NB4 (cell line): ENCODE results near the gene RELT.

ENCODE experiments used
- DNase-seq: peaks from one replicate; pipeline ENCODE4 v3.0.0; 2010; ENCODE audit warnings: low read depth
- H3K4me3 ChIP-seq: one replicate; pipeline ENCODE4 v1.5.1; 2011; ENCODE audit warnings: mild to moderate bottlenecking, low read depth, low read length, moderate library complexity
- MYC ChIP-seq: IDR thresholded peaks from 2 replicates; pipeline ENCODE4 v1.6.1; 2011; ENCODE audit warnings: low read depth, low read length
- POLR2A ChIP-seq: IDR thresholded peaks from 2 replicates; pipeline ENCODE4 v1.6.1; 2011; ENCODE audit warnings: mild to moderate bottlenecking; ENCODE audit not compliant: insufficient read length; ENCODE audit errors: extremely low read depth
- TF ChIP-seq, protein P1 (sequence below): IDR thresholded peaks from 2 replicates; pipeline ENCODE4 v1.6.1; 2011; ENCODE audit warnings: low read depth, low read length
- TF ChIP-seq, protein P2 (sequence below): IDR thresholded peaks from one replicate; pipeline ENCODE4 v1.5.1; 2012; ENCODE audit warnings: low read depth, low read length

The RELT gene

DNA sequence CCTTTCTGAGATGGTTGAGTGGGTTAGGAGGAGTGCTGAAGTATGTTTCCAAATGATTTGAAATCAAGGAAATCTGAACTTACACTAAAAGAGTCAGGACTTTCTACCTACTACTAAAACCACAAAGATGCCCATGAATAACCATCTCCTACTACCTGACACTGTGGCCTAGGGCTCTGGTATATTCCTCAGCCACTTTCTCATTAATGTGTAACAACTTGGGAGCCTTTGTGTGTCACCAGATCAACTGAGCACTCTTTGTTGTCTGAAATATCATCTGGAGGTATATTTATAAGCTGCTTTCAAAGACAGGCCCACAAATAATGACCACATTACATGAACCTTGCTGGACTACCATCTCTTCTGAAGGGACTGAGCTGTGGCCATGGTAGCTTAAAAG lies 43.9 kb downstream of the RELT start:
- no peak for TF ChIP-seq MYC
- TF ChIP-seq POLR2A: no peak
- TF ChIP-seq, protein P1, sequence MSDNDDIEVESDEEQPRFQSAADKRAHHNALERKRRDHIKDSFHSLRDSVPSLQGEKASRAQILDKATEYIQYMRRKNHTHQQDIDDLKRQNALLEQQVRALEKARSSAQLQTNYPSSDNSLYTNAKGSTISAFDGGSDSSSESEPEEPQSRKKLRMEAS: no peak
- TF ChIP-seq, protein P2, sequence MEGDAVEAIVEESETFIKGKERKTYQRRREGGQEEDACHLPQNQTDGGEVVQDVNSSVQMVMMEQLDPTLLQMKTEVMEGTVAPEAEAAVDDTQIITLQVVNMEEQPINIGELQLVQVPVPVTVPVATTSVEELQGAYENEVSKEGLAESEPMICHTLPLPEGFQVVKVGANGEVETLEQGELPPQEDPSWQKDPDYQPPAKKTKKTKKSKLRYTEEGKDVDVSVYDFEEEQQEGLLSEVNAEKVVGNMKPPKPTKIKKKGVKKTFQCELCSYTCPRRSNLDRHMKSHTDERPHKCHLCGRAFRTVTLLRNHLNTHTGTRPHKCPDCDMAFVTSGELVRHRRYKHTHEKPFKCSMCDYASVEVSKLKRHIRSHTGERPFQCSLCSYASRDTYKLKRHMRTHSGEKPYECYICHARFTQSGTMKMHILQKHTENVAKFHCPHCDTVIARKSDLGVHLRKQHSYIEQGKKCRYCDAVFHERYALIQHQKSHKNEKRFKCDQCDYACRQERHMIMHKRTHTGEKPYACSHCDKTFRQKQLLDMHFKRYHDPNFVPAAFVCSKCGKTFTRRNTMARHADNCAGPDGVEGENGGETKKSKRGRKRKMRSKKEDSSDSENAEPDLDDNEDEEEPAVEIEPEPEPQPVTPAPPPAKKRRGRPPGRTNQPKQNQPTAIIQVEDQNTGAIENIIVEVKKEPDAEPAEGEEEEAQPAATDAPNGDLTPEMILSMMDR: no peak
- no peak overlapping the region for H3K4me3 ChIP-seq
- DNase-seq: no peak

DNA sequence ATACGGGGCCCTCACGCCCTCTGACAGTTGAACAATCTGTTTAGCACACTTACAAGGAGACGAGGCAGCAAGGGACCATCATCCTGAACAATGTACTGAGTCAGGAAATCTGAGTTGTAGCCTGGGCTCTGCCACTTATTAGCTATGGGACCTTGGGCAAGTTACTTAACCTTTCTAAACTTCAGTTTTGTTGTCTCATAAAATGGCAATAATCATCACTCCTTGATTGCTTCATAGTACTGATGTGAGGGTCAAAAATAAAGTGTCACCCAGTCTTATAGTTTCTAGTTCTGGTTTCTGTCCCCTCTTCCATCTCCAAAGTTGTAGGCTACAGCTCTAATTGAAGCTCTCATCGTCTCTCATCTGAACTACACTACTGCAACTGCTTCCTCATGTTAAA lies 46.7 kb downstream of the RELT start:
- no peak overlapping the region for H3K4me3 ChIP-seq
- DNase-seq: no peak
- TF ChIP-seq MYC (no peak), POLR2A (no peak)
- TF ChIP-seq, protein P1: no peak
- TF ChIP-seq, protein P2: no peak

DNA sequence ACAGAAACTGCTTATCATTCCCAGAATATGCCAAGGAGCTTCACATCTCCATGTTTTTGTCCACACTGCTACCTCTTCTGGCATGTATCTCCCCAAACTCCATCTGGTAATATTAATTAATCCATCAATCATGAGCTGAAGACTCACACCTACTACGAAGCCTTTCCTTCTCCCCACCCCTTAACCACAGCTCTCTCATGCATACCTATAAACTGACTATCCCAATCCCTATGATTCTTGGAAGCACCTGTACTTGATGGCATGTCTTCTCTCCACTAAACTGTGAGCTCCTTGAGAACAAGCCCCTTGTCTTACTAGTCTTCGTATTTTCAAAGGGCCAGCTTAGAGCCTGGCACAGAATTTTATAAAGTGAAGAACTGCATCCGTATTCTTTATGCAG lies 47.3 kb downstream of the RELT start:
- H3K4me3 ChIP-seq: no peak overlapping the region
- DNase-seq: no peak
- TF ChIP-seq POLR2A (no peak), MYC (no peak)
- TF ChIP-seq, protein P2: no peak
- TF ChIP-seq, protein P1: no peak

DNA sequence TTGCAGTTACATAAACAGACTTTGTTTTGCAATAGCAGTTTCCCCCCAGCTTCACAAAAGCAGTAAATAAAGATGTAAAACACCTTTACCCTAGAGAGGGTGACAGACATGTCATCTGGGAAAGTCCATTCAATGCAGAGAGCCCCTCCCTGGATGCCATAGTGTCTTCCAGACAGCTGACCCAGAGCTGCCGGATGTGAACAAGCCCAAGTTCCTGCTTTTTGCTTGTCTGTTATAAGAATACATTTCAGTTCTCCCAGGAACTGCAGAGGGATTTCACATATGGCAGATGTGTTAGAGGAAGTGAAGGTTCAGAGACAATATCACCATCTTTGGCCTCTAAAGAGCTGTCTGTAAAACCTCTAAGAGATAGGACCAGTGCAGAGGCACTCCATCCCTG lies 48.9 kb downstream of the RELT start:
- TF ChIP-seq, protein P2: no peak
- no peak for TF ChIP-seq POLR2A
- TF ChIP-seq, protein P1: no peak
- no peak for TF ChIP-seq MYC
- H3K4me3 ChIP-seq: no peak overlapping the region
- DNase-seq: peak; percentile 17

DNA sequence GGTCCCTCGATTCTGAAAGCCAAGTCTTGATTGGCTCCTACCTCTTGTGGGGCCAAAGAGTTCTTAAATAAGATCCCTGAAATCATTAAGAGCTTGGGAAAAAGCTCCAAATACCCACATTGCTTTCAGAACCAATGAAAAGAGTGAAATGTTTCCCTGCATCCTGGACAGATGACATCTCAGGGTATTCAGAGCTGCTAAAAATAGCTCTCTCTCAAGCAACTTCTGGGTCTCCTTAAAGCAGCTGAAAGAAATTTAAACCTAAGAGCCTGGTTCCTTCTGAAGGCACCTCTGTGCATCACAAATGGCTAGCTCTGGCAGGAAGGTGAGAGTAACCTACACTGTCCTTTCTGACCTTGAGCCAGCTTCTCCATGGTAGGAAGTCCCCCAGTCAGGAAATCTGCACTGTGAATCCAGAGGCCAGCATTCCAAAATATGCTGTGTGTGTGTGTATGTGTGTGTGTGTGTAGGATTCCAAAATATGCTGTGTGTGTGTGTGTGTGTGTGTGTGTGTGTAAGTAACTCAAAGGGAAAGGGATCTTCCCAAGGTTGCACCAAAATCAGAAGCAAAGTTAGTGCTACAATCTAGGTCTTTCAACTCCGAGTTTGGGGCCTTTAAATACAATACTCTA lies 50.1 kb downstream of the RELT start:
- TF ChIP-seq MYC: no peak
- TF ChIP-seq, protein P2: no peak
- no peak for TF ChIP-seq POLR2A
- TF ChIP-seq, protein P1: no peak

DNA sequence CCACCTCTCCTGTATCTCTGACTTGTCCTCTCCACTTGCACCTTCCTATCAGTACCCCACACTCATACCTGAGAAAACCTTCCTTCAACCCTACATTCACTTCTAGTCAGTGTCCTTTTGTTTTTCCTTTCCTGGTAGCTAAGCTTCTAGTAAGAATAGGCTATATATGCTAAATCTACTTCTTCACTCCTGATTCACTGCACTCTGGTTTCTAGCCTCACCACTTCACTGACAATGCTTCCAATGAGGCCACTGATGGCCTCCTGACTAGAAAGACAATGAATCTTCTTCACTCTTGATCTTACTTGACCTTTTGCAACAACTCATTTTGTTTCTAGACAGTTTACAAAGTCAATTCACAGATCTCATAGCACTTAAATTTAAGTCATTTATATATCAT lies 52.0 kb downstream of the RELT start:
- H3K4me3 ChIP-seq: no peak overlapping the region
- TF ChIP-seq, protein P1: no peak
- TF ChIP-seq POLR2A (no peak), MYC (no peak)
- TF ChIP-seq, protein P2: no peak
- DNase-seq: no peak

More for the DNA sequence above, 50.1 kb downstream of the RELT start:
- H3K4me3 ChIP-seq: no peak overlapping the region
- no peak for DNase-seq
